IMR-90 (cell line): ENCODE results near the gene DIP2C. TPM values are rescaled to one million over a fixed set of nuclear protein-coding genes. Genes with fewer than 3 reads are reported as not detected.

Experiments used
- ATAC-seq: fragments of 200-7000 bp; cut with Tn5 transposase; 2 replicates; pipeline ENCODE4 v1.9.1; 2020; ENCODE audit warnings: low read depth, mild to moderate bottlenecking, moderate library complexity
- BruUV-seq: library from RNA; stranded (reverse); fragments of 400-500 nt; replicated peaks from 2 replicates; lab custom pipeline; 2021; lab: Mats Ljungman, UMichigan
- CTCF ChIA-PET: fragments of 300-600 bp; formaldehyde crosslinking; extraction: SDS; loops from one replicate; lab custom pipeline; 2021; ENCODE audit warnings: antibody characterized with exemption; lab: Yijun Ruan, JAX
- POLR2A ChIA-PET: fragments of 300-600 bp; sonication (Branson Sonifier 250); formaldehyde crosslinking; loops from one replicate; lab custom pipeline; 2022; ENCODE audit warnings: antibody characterized with exemption; ENCODE audit not compliant: unreplicated experiment; lab: Charles Lee
- DNase-seq: peaks from one replicate; pipeline ENCODE4 v3.0.0; 2013
- H2AFZ ChIP-seq: replicated peaks from 2 replicates; pipeline ENCODE3; 2013; ENCODE audit warnings: low read length, mild to moderate bottlenecking; ENCODE audit not compliant: poor library complexity
- H2AK5ac ChIP-seq: 2 replicates; pipeline ENCODE4 v1.6.1; 2013; ENCODE audit warnings: low read depth, low read length, inconsistent platforms
- H2AK9ac ChIP-seq: replicated peaks from 2 replicates; pipeline ENCODE3; 2013; ENCODE audit warnings: mild to moderate bottlenecking, low read depth, low read length, moderate library complexity; ENCODE audit not compliant: poor library complexity
- H2BK120ac ChIP-seq: 2 replicates; pipeline ENCODE4 v1.6.1; 2013; ENCODE audit warnings: low read depth, low read length, inconsistent platforms
- H2BK15ac ChIP-seq: 3 replicates; pipeline ENCODE4 v1.6.1; 2013; ENCODE audit warnings: low read depth, low read length, inconsistent platforms
- H2BK20ac ChIP-seq: 2 replicates; pipeline ENCODE4 v1.6.1; 2013; ENCODE audit warnings: low read depth, mild to moderate bottlenecking, inconsistent platforms, low read length, moderate library complexity
- H2BK5ac ChIP-seq: 2 replicates; pipeline ENCODE4 v1.6.1; 2013; ENCODE audit warnings: mild to moderate bottlenecking, low read depth, low read length, inconsistent platforms; ENCODE audit not compliant: poor library complexity, severe bottlenecking
- H3K14ac ChIP-seq: replicated peaks from 2 replicates; pipeline ENCODE4 v1.6.1; 2013; ENCODE audit warnings: low read depth, low read length, inconsistent platforms
- H3K18ac ChIP-seq: 2 replicates; pipeline ENCODE4 v1.6.1; 2013; ENCODE audit warnings: low read depth, low read length, control low read depth
- H3K23ac ChIP-seq: 2 replicates; pipeline ENCODE4 v1.6.1; 2013; ENCODE audit warnings: low read depth, low read length, inconsistent platforms
- H3K27ac ChIP-seq: 2 replicates; pipeline ENCODE4 v1.5.1; 2013; ENCODE audit warnings: mild to moderate bottlenecking, control low read depth, low read length; ENCODE audit not compliant: insufficient read depth
- H3K27me3 ChIP-seq: 2 replicates; pipeline ENCODE4 v1.6.1; 2013; ENCODE audit warnings: low read length; ENCODE audit not compliant: control insufficient read depth, insufficient read depth
- H3K36me3 ChIP-seq: 2 replicates; pipeline ENCODE4 v1.6.1; 2013; ENCODE audit warnings: low read length, mixed read lengths; ENCODE audit not compliant: control insufficient read depth, insufficient read depth
- H3K4ac ChIP-seq: 2 replicates; pipeline ENCODE4 v1.6.1; 2013; ENCODE audit warnings: low read depth, low read length, inconsistent platforms
- H3K4me1 ChIP-seq: 2 replicates; pipeline ENCODE4 v1.6.1; 2013; ENCODE audit warnings: low read length, mixed read lengths; ENCODE audit not compliant: control insufficient read depth, insufficient read depth
- H3K4me2 ChIP-seq: 2 replicates; pipeline ENCODE4 v1.6.1; 2013; ENCODE audit warnings: low read depth, mild to moderate bottlenecking, control low read depth, low read length, moderate library complexity
- H3K4me3 ChIP-seq: 2 replicates; pipeline ENCODE4 v1.5.1; 2013; ENCODE audit warnings: low read depth, mild to moderate bottlenecking, control low read depth, low read length, moderate library complexity; ENCODE audit not compliant: insufficient read depth
- H3K56ac ChIP-seq: 2 replicates; pipeline ENCODE4 v1.6.1; 2013; ENCODE audit warnings: low read length, inconsistent platforms; ENCODE audit not compliant: insufficient read depth; ENCODE audit errors: extremely low read depth
- H3K79me1 ChIP-seq, 2 experiments: 2 replicates each; pipeline ENCODE4 v1.6.1; 2013; ENCODE audit warnings: low read length in 2 of 2, inconsistent platforms in 1 of 2, low read depth in 1 of 2
- H3K9ac ChIP-seq: 2 replicates; pipeline ENCODE4 v1.6.1; 2013; ENCODE audit warnings: low read depth, low read length, control low read depth
- H3K9me1 ChIP-seq: 2 replicates; pipeline ENCODE4 v1.6.1; 2013; ENCODE audit warnings: low read length, inconsistent platforms; ENCODE audit not compliant: insufficient read depth
- H3K9me3 ChIP-seq: 2 replicates; pipeline ENCODE4 v1.6.1; 2013; ENCODE audit warnings: low read length; ENCODE audit not compliant: control insufficient read depth, insufficient read depth
- H4K20me1 ChIP-seq: 2 replicates; pipeline ENCODE4 v1.6.1; 2013; ENCODE audit warnings: low read length, inconsistent platforms; ENCODE audit not compliant: insufficient read depth
- H4K5ac ChIP-seq: 2 replicates; pipeline ENCODE4 v1.6.1; 2013; ENCODE audit warnings: mild to moderate bottlenecking, low read depth, low read length, control low read depth
- H4K8ac ChIP-seq, 2 experiments: 2 replicates each; pipeline ENCODE4 v1.6.1; 2013; ENCODE audit warnings: low read depth in 2 of 2, low read length in 2 of 2, control low read depth in 1 of 2, inconsistent platforms in 1 of 2
- H4K91ac ChIP-seq: 2 replicates; pipeline ENCODE4 v1.6.1; 2013; ENCODE audit warnings: low read depth, low read length, inconsistent platforms; ENCODE audit not compliant: insufficient read depth
- BHLHE40 ChIP-seq: fragments of 150-350 bp; IDR thresholded peaks from 2 replicates; pipeline ENCODE4 v1.6.1; 2016; ENCODE audit warnings: mild to moderate bottlenecking, low read depth, low read length
- CEBPB ChIP-seq: IDR thresholded peaks from 2 replicates; pipeline ENCODE4 v1.6.1; 2012; ENCODE audit warnings: low read depth, low read length, improper control_type of control experiment
- CHD1 ChIP-seq: IDR thresholded peaks from 2 replicates; pipeline ENCODE4 v1.6.1; 2012; ENCODE audit warnings: low read depth, low read length, improper control_type of control experiment
- CTCF ChIP-seq: conservative IDR thresholded peaks from 2 replicates; pipeline ENCODE4 v1.5.1; 2012; ENCODE audit warnings: mild to moderate bottlenecking, low read depth, low read length, improper control_type of control experiment
- ELK1 ChIP-seq: fragments of 150-350 bp; IDR thresholded peaks from 2 replicates; pipeline ENCODE4 v1.6.1; 2016; ENCODE audit warnings: low read depth, mild to moderate bottlenecking, low read length, moderate library complexity, borderline replicate concordance
- FOS ChIP-seq: fragments of 150-350 bp; IDR thresholded peaks from 2 replicates; pipeline ENCODE4 v1.6.1; 2016; ENCODE audit warnings: low read depth, low read length
- MAFK ChIP-seq: IDR thresholded peaks from 2 replicates; pipeline ENCODE4 v1.6.1; 2012; ENCODE audit warnings: low read depth, low read length, improper control_type of control experiment
- MAZ ChIP-seq: IDR thresholded peaks from 2 replicates; pipeline ENCODE4 v1.6.1; 2012; ENCODE audit warnings: low read depth, mild to moderate bottlenecking, low read length, improper control_type of control experiment, moderate library complexity, borderline replicate concordance
- MXI1 ChIP-seq: IDR thresholded peaks from 2 replicates; pipeline ENCODE4 v1.6.1; 2012; ENCODE audit warnings: low read depth, mild to moderate bottlenecking, low read length, moderate library complexity, borderline replicate concordance
- NFE2L2 ChIP-seq: fragments of 150-350 bp; IDR thresholded peaks from 2 replicates; pipeline ENCODE4 v1.6.1; 2016; ENCODE audit warnings: low read depth, mild to moderate bottlenecking, low read length
- POLR2A ChIP-seq: IDR thresholded peaks from 2 replicates; pipeline ENCODE4 v1.6.1; 2012; ENCODE audit warnings: mild to moderate bottlenecking, low read depth, low read length
- RAD21 ChIP-seq: IDR thresholded peaks from 2 replicates; pipeline ENCODE4 v1.6.1; 2012; ENCODE audit warnings: low read length, improper control_type of control experiment
- RCOR1 ChIP-seq: IDR thresholded peaks from 2 replicates; pipeline ENCODE4 v1.6.1; 2012; ENCODE audit warnings: mild to moderate bottlenecking, low read length, improper control_type of control experiment; ENCODE audit not compliant: insufficient replicate concordance
- RFX5 ChIP-seq: IDR thresholded peaks from 2 replicates; pipeline ENCODE4 v1.8.0; 2012; ENCODE audit warnings: low read depth, mild to moderate bottlenecking, low read length, moderate library complexity
- SMC3 ChIP-seq: fragments of 150-350 bp; IDR thresholded peaks from 2 replicates; pipeline ENCODE4 v1.6.1; 2016; ENCODE audit warnings: low read depth, mild to moderate bottlenecking, antibody characterized with exemption, low read length, moderate library complexity
- USF2 ChIP-seq: fragments of 150-350 bp; IDR thresholded peaks from 2 replicates; pipeline ENCODE4 v1.6.1; 2017; ENCODE audit warnings: mild to moderate bottlenecking, antibody characterized with exemption, low read length, low read depth
- WGBS, 2 experiments: methylation state at CpG; one replicate each; pipeline versions ENCODE4 v1.1.5 to v1.1.7; 2013; ENCODE audit warnings: missing lambda C conversion rate in 2 of 2; ENCODE audit not compliant: insufficient read length in 1 of 2; ENCODE audit errors: extremely low coverage in 2 of 2; 5-methylcytosine and 5-hydroxymethylcytosine counted together
- dilution Hi-C: fragments of 300-500 bp; cut with HindIII; formaldehyde crosslinking; loops from one replicate; pipeline ENCODE4 v1.14.3; 2018; ENCODE audit warnings: low sequenced_read_pairs; ENCODE audit not compliant: unreplicated experiment
- in situ Hi-C: fragments of 300-500 bp; cut with MboI; formaldehyde crosslinking; loops from 3 replicates; pipeline ENCODE4 v1.14.3; 2019; ENCODE audit warnings: low sequenced_read_pairs, inconsistent platforms, mixed read lengths
- intact Hi-C: fragments of 100-400 bp; cut with micrococcal nuclease; formaldehyde crosslinking; loops from 2 replicates; pipeline ENCODE4 v1.10.0; 2022
- polyA plus RNA-seq, 3 experiments: library from polyadenylated mRNA; depleted of rRNA; stranded (reverse); fragments of >200 nt; gene quantifications; 2 replicates each; pipeline ENCODE4 v1.2.3, GENCODE V29; 2012; ENCODE audit warnings: low replicate concordance in 1 of 3
- total RNA-seq: library from RNA; depleted of rRNA; stranded (reverse); fragments of >200 nt; gene quantifications from 2 replicates; pipeline ENCODE4 v1.2.3, GENCODE V29; 2012

DIP2C gene
- total and polyA plus RNA-seq, 2 of the 4 experiments (the other 2 are of a cell fraction): 8.6 to 17.3 TPM

GRCh38 chr10:712089-712488, 22.6 kb upstream of the DIP2C start:
- no peak overlapping the region for H2BK120ac ChIP-seq
- dilution Hi-C loops (no loop called here), in situ Hi-C loops (no loop called here), intact Hi-C loops (no loop called here)
- H2BK20ac ChIP-seq: no peak overlapping the region
- no peaks in the 10 kb centered on the region for H4K20me1 ChIP-seq
- H3K4ac ChIP-seq: no peak overlapping the region
- peaks cover 16% of the 10 kb centered on the region for H3K27me3 ChIP-seq
- H4K91ac ChIP-seq: no peak overlapping the region
- H3K9me1 ChIP-seq: no peaks in the 10 kb centered on the region
- H3K9ac ChIP-seq: no peak overlapping the region
- H3K4me3 ChIP-seq: no peak overlapping the region
- no peaks in the 10 kb centered on the region for H3K36me3 ChIP-seq
- H3K23ac ChIP-seq: no peak overlapping the region
- no peak overlapping the region for H3K27ac ChIP-seq
- CTCF ChIA-PET: no interaction called here
- H3K9me3 ChIP-seq: peaks cover 15% of the 10 kb centered on the region
- H2AK9ac ChIP-seq: no peak overlapping the region
- no TSS peak for BruUV-seq
- ATAC-seq: no peak
- no peak overlapping the region for H4K5ac ChIP-seq
- no peak overlapping the region for H2BK15ac ChIP-seq
- DNase-seq: no peak
- no peak overlapping the region for H2AFZ ChIP-seq
- POLR2A ChIA-PET: no interaction called here
- H3K14ac ChIP-seq: no peak overlapping the region
- no CpG with 5 or more reads among the region's 5 CpGs for WGBS, 2 experiments
- no peak overlapping the region for H3K18ac ChIP-seq
- H4K8ac ChIP-seq: no peak overlapping the region
- no peak overlapping the region for H3K56ac ChIP-seq
- H3K4me2 ChIP-seq: no peak overlapping the region
- TF ChIP-seq CHD1 (no peak), RAD21 (no peak), MAZ (no peak), POLR2A (no peak), CEBPB (no peak), MAFK (no peak), BHLHE40 (no peak), RCOR1 (no peak), ELK1 (no peak), USF2 (no peak), NFE2L2 (no peak), SMC3 (no peak), RFX5 (no peak), FOS (no peak), MXI1 (no peak), CTCF (no peak)
- H2BK5ac ChIP-seq: no peak overlapping the region
- H3K4me1 ChIP-seq: no peaks in the 10 kb centered on the region
- H2AK5ac ChIP-seq: no peak overlapping the region
- no peaks in the 10 kb centered on the region for H3K79me1 ChIP-seq
